Globus pallidus (tissue), 1 donor: ENCODE measurements around the gene IQGAP2.
A peak's percentile ranks its signal among the peaks of the same experiment; 100 is the strongest.
"Not testable (repeated sequence)": the region's sequence is repeated elsewhere in the genome, so short reads cannot be mapped to it uniquely, and the experiment has no call there.

Source experiments
- DNase-seq: peaks from one replicate; pipeline ENCODE4 v3.0.0-alpha.2; 2015; ENCODE audit warnings: low spot score

Gene IQGAP2

GRCh38 chr5:76402886-76403765 lies at the start of gene IQGAP2:
Gene IQGAP2, plus strand, starts transcription at chr5:76403285. Its CDS starts 261 bp downstream, at chr5:76403546.
- peak; percentile 41 for DNase-seq

GRCh38 chr5:76356887-76357286 lies 46.2 kb upstream of the IQGAP2 start:
- no peak for DNase-seq

GRCh38 chr5:76363352-76364225 lies 39.5 kb upstream of the IQGAP2 start:
- no peak for DNase-seq

- DNase-seq = no peak
These were observed 38.9 kb upstream of the IQGAP2 start for GRCh38 chr5:76364226-76364589.

- no peak for DNase-seq
These were observed 37.5 kb upstream of the IQGAP2 start for GRCh38 chr5:76365561-76365960.

- DNase-seq = no peak
These were observed 36.5 kb upstream of the IQGAP2 start for GRCh38 chr5:76366596-76366995.

- no peak for DNase-seq
These were observed 35.3 kb upstream of the IQGAP2 start for GRCh38 chr5:76367623-76368371.

- DNase-seq = no peak
These were observed 34.1 kb upstream of the IQGAP2 start for GRCh38 chr5:76368941-76369340.

GRCh38 chr5:76369668-76370067 lies 33.4 kb upstream of the IQGAP2 start:
- not testable (repeated sequence) for DNase-seq

GRCh38 chr5:76371960-76372322 lies 31.1 kb upstream of the IQGAP2 start:
- DNase-seq = no peak

- DNase-seq = no peak
These were observed 30.6 kb upstream of the IQGAP2 start for GRCh38 chr5:76372323-76373054.

GRCh38 chr5:76376148-76376865 lies 26.8 kb upstream of the IQGAP2 start:
- DNase-seq = no peak

GRCh38 chr5:76376866-76377230 lies 26.2 kb upstream of the IQGAP2 start:
- no peak for DNase-seq

GRCh38 chr5:76378355-76378754 lies 24.7 kb upstream of the IQGAP2 start:
- no peak for DNase-seq

- DNase-seq = no peak
These were observed 23.8 kb upstream of the IQGAP2 start for GRCh38 chr5:76379316-76379715.

GRCh38 chr5:76379855-76380254 lies 23.2 kb upstream of the IQGAP2 start:
- DNase-seq = no peak

GRCh38 chr5:76380346-76381066 lies 22.6 kb upstream of the IQGAP2 start:
- DNase-seq = no peak

GRCh38 chr5:76383126-76383832 lies 19.8 kb upstream of the IQGAP2 start:
- no peak for DNase-seq

- no peak for DNase-seq
These were observed 18.9 kb upstream of the IQGAP2 start for GRCh38 chr5:76384189-76384588.

GRCh38 chr5:76384705-76385104 lies 18.4 kb upstream of the IQGAP2 start:
- no peak for DNase-seq
